GM20000 (cell line): Measurements from ENCODE around the gene SFSWAP.
"Not testable (repeated sequence)": the region's sequence is repeated elsewhere in the genome, so short reads cannot be mapped to it uniquely, and the experiment has no call there.

Experiments
- DNase-seq: peaks from one replicate; pipeline ENCODE4 v3.0.0; 2012; ENCODE audit warnings: low spot score
- CTCF ChIP-seq: IDR thresholded peaks from 2 replicates; pipeline ENCODE4 v1.5.1; 2012; ENCODE audit warnings: mild to moderate bottlenecking, control low read depth; ENCODE audit errors: extremely low read depth, missing control alignments

Gene SFSWAP

GRCh38 chr12:131710464-131711457 lies at the start of gene SFSWAP:
Gene SFSWAP, plus strand, starts transcription at chr12:131711090. Its CDS starts 140 bp downstream, at chr12:131711230.
- DNase-seq: peak; percentile 93
- no peak for TF ChIP-seq CTCF

- DNase-seq: not testable (repeated sequence)
Observed at GRCh38 chr12:131661170-131661985, 49.5 kb upstream of the SFSWAP start.

- not testable (repeated sequence) for DNase-seq
Observed at GRCh38 chr12:131661986-131662288, 49.0 kb upstream of the SFSWAP start.

GRCh38 chr12:131662346-131662745 lies 48.5 kb upstream of the SFSWAP start:
- not testable (repeated sequence) for DNase-seq

- DNase-seq: not testable (repeated sequence)
Observed at GRCh38 chr12:131665666-131666065, 45.2 kb upstream of the SFSWAP start.

GRCh38 chr12:131666486-131666885 lies 44.4 kb upstream of the SFSWAP start:
- not testable (repeated sequence) for DNase-seq

GRCh38 chr12:131666978-131667601 lies 43.8 kb upstream of the SFSWAP start:
- DNase-seq: not testable (repeated sequence)

- TF ChIP-seq CTCF: no peak
- no peak for DNase-seq
Observed at GRCh38 chr12:131671276-131671675, 39.6 kb upstream of the SFSWAP start.

- no peak for DNase-seq
Observed at GRCh38 chr12:131671871-131672270, 39.0 kb upstream of the SFSWAP start.

More at GRCh38 chr12:131671871-131672270, 39.0 kb upstream of the SFSWAP start:
- TF ChIP-seq CTCF: no peak
